ENCODE data around the gene OR8H3. TPM values are rescaled to one million over a fixed set of nuclear protein-coding genes. Genes with fewer than 3 reads are reported as not detected.

Gene OR8H3
- total RNA-seq, 1 experiment from 2014 or later: not detected

DNA sequence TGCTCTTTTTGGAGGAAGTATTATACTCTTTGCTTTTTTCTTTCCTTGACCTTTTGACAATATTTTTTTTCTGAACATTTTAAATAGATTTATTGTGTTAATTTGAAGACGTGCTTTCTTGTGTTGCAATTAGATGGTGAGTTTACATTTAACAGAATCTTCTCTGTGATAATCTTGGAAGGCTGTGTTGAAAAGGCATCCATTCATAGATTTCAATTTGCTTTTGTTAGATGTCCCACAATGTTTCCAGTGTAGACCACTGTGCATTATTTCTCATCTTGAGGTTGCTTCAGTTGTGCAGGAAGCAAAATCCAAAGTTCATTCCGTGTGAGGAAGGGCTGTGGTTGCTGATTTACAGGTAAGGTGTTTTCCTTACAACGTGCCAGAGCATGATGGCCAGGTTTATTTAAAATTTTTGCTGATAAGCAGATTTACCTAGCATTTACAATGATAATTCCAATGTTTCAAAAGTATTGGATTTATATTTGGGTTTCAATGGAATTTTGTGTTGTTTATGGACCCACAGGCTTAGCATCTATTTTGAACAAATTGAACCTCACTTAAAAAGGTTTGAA, 50.2 kb downstream of the OR8H3 start:
- H4K20me1 ChIP-seq (ENCODE audit: insufficient read depth): no peaks in the 10 kb centered on the region
- intact Hi-C loops (cut with micrococcal nuclease): no loop called here
- no peaks in the 10 kb centered on the region for H3K27me3 ChIP-seq (ENCODE audit: insufficient read depth, low read length)
- H3K9me2 ChIP-seq (ENCODE audit: insufficient read depth): no peaks in the 10 kb centered on the region
- H3K4me2 ChIP-seq (ENCODE audit: low read length): no peak overlapping the region
- H3K4me3 ChIP-seq (replicated peaks in 1 of 2; ENCODE audit: low read depth in 1 of 2, low read length in 2 of 2): no peak overlapping the region
- no TSS peak for BruUV-seq (replicated peaks)
- H2AFZ ChIP-seq (ENCODE audit: low read depth, low read length, poor library complexity, severe bottlenecking): no peak overlapping the region
- DNase-seq (ENCODE audit: low read depth, low spot score) (no peak), ATAC-seq (no peak)
- TF ChIP-seq FOSL1 (IDR thresholded peaks at IDR 0.05; ENCODE audit: low read depth): no peak
- TF ChIP-seq, protein P1, sequence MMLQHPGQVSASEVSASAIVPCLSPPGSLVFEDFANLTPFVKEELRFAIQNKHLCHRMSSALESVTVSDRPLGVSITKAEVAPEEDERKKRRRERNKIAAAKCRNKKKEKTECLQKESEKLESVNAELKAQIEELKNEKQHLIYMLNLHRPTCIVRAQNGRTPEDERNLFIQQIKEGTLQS (IDR thresholded peaks at IDR 0.05): no peak
- TF ChIP-seq SRF (IDR thresholded peaks at IDR 0.05; ENCODE audit: low read depth): no peak
- no peak for TF ChIP-seq RAD21 (IDR thresholded peaks at IDR 0.05; ENCODE audit: low read depth)
- TF ChIP-seq POLR2AphosphoS5 (IDR thresholded peaks at IDR 0.05; ENCODE audit: low read depth, low read length): no peak
- no peak for TF ChIP-seq YY1 (IDR thresholded peaks at IDR 0.05; ENCODE audit: extremely low read depth, insufficient replicate concordance, low read depth, low read length)
- TF ChIP-seq SP1 (IDR thresholded peaks at IDR 0.05; ENCODE audit: low read depth): no peak
- TF ChIP-seq, protein P2, sequence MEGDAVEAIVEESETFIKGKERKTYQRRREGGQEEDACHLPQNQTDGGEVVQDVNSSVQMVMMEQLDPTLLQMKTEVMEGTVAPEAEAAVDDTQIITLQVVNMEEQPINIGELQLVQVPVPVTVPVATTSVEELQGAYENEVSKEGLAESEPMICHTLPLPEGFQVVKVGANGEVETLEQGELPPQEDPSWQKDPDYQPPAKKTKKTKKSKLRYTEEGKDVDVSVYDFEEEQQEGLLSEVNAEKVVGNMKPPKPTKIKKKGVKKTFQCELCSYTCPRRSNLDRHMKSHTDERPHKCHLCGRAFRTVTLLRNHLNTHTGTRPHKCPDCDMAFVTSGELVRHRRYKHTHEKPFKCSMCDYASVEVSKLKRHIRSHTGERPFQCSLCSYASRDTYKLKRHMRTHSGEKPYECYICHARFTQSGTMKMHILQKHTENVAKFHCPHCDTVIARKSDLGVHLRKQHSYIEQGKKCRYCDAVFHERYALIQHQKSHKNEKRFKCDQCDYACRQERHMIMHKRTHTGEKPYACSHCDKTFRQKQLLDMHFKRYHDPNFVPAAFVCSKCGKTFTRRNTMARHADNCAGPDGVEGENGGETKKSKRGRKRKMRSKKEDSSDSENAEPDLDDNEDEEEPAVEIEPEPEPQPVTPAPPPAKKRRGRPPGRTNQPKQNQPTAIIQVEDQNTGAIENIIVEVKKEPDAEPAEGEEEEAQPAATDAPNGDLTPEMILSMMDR (IDR thresholded peaks at IDR 0.05 in 2 of 3, conservative IDR thresholded peaks at IDR 0.05 in 1 of 3; ENCODE audit: borderline replicate concordance in 1 of 3, insufficient read depth in 1 of 3, low read depth in 2 of 3, low read length in 2 of 3): no peak
- no peak for TF ChIP-seq ELF1 (IDR thresholded peaks at IDR 0.05; ENCODE audit: borderline replicate concordance, low read depth)
- TF ChIP-seq SIN3A (IDR thresholded peaks at IDR 0.05; ENCODE audit: low read depth): no peak
- TF ChIP-seq ZNF274 (IDR thresholded peaks at IDR 0.05; ENCODE audit: low read depth, low read length): no peak
- no peak for TF ChIP-seq TCF7L2 (IDR thresholded peaks at IDR 0.05; ENCODE audit: borderline replicate concordance, extremely low read depth, insufficient read depth, insufficient read length)
- TF ChIP-seq POLR2A (IDR thresholded peaks at IDR 0.05; ENCODE audit: borderline replicate concordance, extremely low read depth, insufficient read depth, insufficient read length): no peak
- TF ChIP-seq, protein P3, sequence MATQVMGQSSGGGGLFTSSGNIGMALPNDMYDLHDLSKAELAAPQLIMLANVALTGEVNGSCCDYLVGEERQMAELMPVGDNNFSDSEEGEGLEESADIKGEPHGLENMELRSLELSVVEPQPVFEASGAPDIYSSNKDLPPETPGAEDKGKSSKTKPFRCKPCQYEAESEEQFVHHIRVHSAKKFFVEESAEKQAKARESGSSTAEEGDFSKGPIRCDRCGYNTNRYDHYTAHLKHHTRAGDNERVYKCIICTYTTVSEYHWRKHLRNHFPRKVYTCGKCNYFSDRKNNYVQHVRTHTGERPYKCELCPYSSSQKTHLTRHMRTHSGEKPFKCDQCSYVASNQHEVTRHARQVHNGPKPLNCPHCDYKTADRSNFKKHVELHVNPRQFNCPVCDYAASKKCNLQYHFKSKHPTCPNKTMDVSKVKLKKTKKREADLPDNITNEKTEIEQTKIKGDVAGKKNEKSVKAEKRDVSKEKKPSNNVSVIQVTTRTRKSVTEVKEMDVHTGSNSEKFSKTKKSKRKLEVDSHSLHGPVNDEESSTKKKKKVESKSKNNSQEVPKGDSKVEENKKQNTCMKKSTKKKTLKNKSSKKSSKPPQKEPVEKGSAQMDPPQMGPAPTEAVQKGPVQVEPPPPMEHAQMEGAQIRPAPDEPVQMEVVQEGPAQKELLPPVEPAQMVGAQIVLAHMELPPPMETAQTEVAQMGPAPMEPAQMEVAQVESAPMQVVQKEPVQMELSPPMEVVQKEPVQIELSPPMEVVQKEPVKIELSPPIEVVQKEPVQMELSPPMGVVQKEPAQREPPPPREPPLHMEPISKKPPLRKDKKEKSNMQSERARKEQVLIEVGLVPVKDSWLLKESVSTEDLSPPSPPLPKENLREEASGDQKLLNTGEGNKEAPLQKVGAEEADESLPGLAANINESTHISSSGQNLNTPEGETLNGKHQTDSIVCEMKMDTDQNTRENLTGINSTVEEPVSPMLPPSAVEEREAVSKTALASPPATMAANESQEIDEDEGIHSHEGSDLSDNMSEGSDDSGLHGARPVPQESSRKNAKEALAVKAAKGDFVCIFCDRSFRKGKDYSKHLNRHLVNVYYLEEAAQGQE (IDR thresholded peaks at IDR 0.05; ENCODE audit: low read depth): no peak
- CTCF ChIA-PET: no interaction called here
- POLR2A ChIA-PET: no interaction called here
- no peak overlapping the region for H3K9ac ChIP-seq (ENCODE audit: low read length)
- no peaks in the 10 kb centered on the region for H3K36me3 ChIP-seq (ENCODE audit: control insufficient read depth in 1 of 2, insufficient read depth in 2 of 2, low read length in 2 of 2)
- H3K4me1 ChIP-seq (ENCODE audit: control insufficient read depth in 1 of 2, insufficient read depth in 2 of 2, low read length in 2 of 2): no peaks in the 10 kb centered on the region
- no peak overlapping the region for H3K27ac ChIP-seq (ENCODE audit: low read depth, low read length)
- H3K9me3 ChIP-seq (ENCODE audit: control insufficient read depth in 1 of 2, insufficient read depth in 1 of 2, low read depth in 1 of 2, low read length in 2 of 2): peaks cover 8 to 11% of the 10 kb centered on the region in 2 experiments; a peak in 3 of 4 replicates
- no peaks in the 10 kb centered on the region for H3K79me2 ChIP-seq (ENCODE audit: insufficient read depth, low read length)
- RAD21 ChIA-PET (ENCODE audit: low non-redundant PET in 1 of 2, low total read pairs in 2 of 2, uncharacterized antibody in 2 of 2, unreplicated experiment in 2 of 2): no interaction called here
